ENCODE results near the gene PYCR2.
"Not testable (repeated sequence)": the region's sequence is repeated elsewhere in the genome, so short reads cannot be mapped to it uniquely, and the experiment has no call there.

DNA sequence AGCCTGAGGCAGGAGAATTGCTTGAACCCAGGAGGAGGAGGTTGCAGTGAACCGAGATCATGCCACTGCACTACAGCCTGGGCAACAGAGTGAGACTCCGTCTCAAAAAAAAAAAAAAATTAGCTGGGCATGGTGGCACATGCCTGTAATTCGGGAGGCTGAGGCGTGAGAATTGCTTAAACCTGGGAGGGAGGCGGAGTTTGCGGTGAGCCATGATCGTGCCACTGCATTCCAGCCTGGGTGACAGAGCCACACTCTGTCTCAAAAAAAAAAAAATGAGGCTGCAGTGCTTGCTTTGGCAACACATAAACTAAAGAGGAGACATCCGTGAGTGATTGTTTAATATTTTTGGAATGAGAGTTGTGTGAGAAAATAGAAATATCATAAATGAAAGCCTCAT lies 12.0 kb upstream of the PYCR2 start:
- TF ChIP-seq, protein P1, sequence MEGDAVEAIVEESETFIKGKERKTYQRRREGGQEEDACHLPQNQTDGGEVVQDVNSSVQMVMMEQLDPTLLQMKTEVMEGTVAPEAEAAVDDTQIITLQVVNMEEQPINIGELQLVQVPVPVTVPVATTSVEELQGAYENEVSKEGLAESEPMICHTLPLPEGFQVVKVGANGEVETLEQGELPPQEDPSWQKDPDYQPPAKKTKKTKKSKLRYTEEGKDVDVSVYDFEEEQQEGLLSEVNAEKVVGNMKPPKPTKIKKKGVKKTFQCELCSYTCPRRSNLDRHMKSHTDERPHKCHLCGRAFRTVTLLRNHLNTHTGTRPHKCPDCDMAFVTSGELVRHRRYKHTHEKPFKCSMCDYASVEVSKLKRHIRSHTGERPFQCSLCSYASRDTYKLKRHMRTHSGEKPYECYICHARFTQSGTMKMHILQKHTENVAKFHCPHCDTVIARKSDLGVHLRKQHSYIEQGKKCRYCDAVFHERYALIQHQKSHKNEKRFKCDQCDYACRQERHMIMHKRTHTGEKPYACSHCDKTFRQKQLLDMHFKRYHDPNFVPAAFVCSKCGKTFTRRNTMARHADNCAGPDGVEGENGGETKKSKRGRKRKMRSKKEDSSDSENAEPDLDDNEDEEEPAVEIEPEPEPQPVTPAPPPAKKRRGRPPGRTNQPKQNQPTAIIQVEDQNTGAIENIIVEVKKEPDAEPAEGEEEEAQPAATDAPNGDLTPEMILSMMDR (IDR thresholded peaks at IDR 0.05) = not testable (repeated sequence)
- TF ChIP-seq TCF7L2 (IDR thresholded peaks at IDR 0.05; ENCODE audit: low read depth, low read length); POLR2AphosphoS5 (IDR thresholded peaks at IDR 0.05; ENCODE audit: low read depth, low read length); SIN3A (IDR thresholded peaks at IDR 0.05; ENCODE audit: borderline replicate concordance, insufficient read depth, low read depth, low read length): not testable (repeated sequence)

Data from Panc1 (cell line).